Measurements from ENCODE around the gene MCC. TPM values are rescaled to one million over a fixed set of nuclear protein-coding genes. Genes with fewer than 3 reads are reported as not detected.

MCC gene
- total RNA-seq, 1 donor from 2014 or later: 2.5 TPM

GRCh38 chr5:113122053-113122452 lies 366.2 kb downstream of the MCC start:
- TF ChIP-seq CTCF (IDR thresholded peaks at IDR 0.05) (no peak), EZH2 (IDR thresholded peaks at IDR 0.05) (no peak)
- no peaks in the 10 kb centered on the region for H3K4me1 ChIP-seq
- no peak overlapping the region for H3K4me3 ChIP-seq
- no peak overlapping the region for H3K4me3 Mint-ChIP-seq
- no peak overlapping the region for H2AFZ ChIP-seq (replicated peaks)
- no peak overlapping the region for H3K27ac Mint-ChIP-seq
- no peaks in the 10 kb centered on the region for H3K9me3 ChIP-seq (ENCODE audit: low read depth)
- H3K4me2 ChIP-seq: no peak overlapping the region
- no peak overlapping the region for H3K27ac ChIP-seq
- no peaks in the 10 kb centered on the region for H3K27me3 Mint-ChIP-seq (ENCODE audit: insufficient read depth, low read depth)
- H3K4me1 Mint-ChIP-seq: peaks cover 7% of the 10 kb centered on the region
- H3K79me2 ChIP-seq (ENCODE audit: low read depth): no peaks in the 10 kb centered on the region
- H3K9me3 Mint-ChIP-seq: peaks cover 2% of the 10 kb centered on the region
- H3F3A ChIP-seq (ENCODE audit: low read depth): no peaks in the 10 kb centered on the region
- H3K9ac ChIP-seq: no peak overlapping the region
- H3K27me3 ChIP-seq: no peaks in the 10 kb centered on the region
- DNase-seq (ENCODE audit: low spot score): no peak
- no peaks in the 10 kb centered on the region for H4K20me1 ChIP-seq (ENCODE audit: low read depth)
- no peaks in the 10 kb centered on the region for H3K36me3 ChIP-seq
- no peaks in the 10 kb centered on the region for H3K36me3 Mint-ChIP-seq

- Histone ChIP-seq H3K4me1 (no peaks in the 10 kb centered on the region), H3F3A (ENCODE audit: low read depth) (no peaks in the 10 kb centered on the region), H4K20me1 (ENCODE audit: low read depth) (no peaks in the 10 kb centered on the region), H3K79me2 (ENCODE audit: low read depth) (no peaks in the 10 kb centered on the region), H3K4me3 (no peak overlapping the region), H2AFZ (replicated peaks) (no peak overlapping the region), H3K36me3 (no peaks in the 10 kb centered on the region), H3K9ac (no peak overlapping the region), H3K27ac (no peak overlapping the region), H3K4me2 (no peak overlapping the region), H3K9me3 (ENCODE audit: low read depth) (no peaks in the 10 kb centered on the region), H3K27me3 (no peaks in the 10 kb centered on the region)
- Mint-ChIP-seq H3K9me3 (peaks cover 6% of the 10 kb centered on the region), H3K27ac (no peak overlapping the region), H3K27me3 (ENCODE audit: insufficient read depth, low read depth) (no peaks in the 10 kb centered on the region), H3K36me3 (no peaks in the 10 kb centered on the region), H3K4me1 (peaks cover 7% of the 10 kb centered on the region), H3K4me3 (no peak overlapping the region)
- no peak for TF ChIP-seq EZH2phosphoT487 (IDR thresholded peaks at IDR 0.05)
- no peak for TF ChIP-seq CTCF (IDR thresholded peaks at IDR 0.05)
- TF ChIP-seq EZH2 (IDR thresholded peaks at IDR 0.05): no peak
- no peak for DNase-seq (ENCODE audit: low spot score)
Observed at GRCh38 chr5:113119246-113119924, 368.9 kb downstream of the MCC start.

- H3K27ac ChIP-seq: no peak overlapping the region
- no peak overlapping the region for H3K4me3 ChIP-seq
- Mint-ChIP-seq H3K4me1 (peaks cover 7% of the 10 kb centered on the region), H3K27ac (no peak overlapping the region), H3K27me3 (ENCODE audit: insufficient read depth, low read depth) (no peaks in the 10 kb centered on the region), H3K36me3 (peaks cover 5% of the 10 kb centered on the region), H3K9me3 (peaks cover 12% of the 10 kb centered on the region), H3K4me3 (no peak overlapping the region)
- H3K4me2 ChIP-seq: no peak overlapping the region
- no peaks in the 10 kb centered on the region for H3K36me3 ChIP-seq
- no peaks in the 10 kb centered on the region for H3K4me1 ChIP-seq
- TF ChIP-seq EZH2phosphoT487 (IDR thresholded peaks at IDR 0.05) (no peak), CTCF (IDR thresholded peaks at IDR 0.05) (no peak), EZH2 (IDR thresholded peaks at IDR 0.05) (no peak)
- no peak overlapping the region for H2AFZ ChIP-seq (replicated peaks)
- no peaks in the 10 kb centered on the region for H3F3A ChIP-seq (ENCODE audit: low read depth)
- H4K20me1 ChIP-seq (ENCODE audit: low read depth): no peaks in the 10 kb centered on the region
- no peaks in the 10 kb centered on the region for H3K27me3 ChIP-seq
- H3K9ac ChIP-seq: no peak overlapping the region
- no peaks in the 10 kb centered on the region for H3K9me3 ChIP-seq (ENCODE audit: low read depth)
- DNase-seq (ENCODE audit: low spot score): no peak
- H3K79me2 ChIP-seq (ENCODE audit: low read depth): no peaks in the 10 kb centered on the region
Observed at GRCh38 chr5:113118765-113119164, 369.5 kb downstream of the MCC start.
